ENCODE measurements around the gene CFAP57.

CFAP57 gene

DNA sequence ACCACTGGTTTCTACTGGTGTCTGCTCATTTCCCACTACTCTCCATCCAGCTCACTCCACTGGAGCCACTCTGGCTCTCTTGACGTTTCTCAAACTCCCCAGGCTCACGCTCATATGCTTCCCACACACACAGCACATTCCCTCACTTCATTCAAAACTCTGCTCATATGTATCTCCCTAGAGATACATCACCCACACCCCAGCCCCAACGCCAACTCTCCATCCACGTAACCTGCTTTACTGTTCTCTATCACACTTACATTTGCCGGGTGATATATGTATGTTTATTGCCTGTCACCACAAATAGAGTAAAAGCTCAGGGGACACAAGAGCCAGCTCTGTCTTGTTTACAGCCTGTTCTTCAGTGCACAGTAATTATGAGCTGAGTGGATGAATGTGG, 22.2 kb upstream of the CFAP57 start:
- H3K36me3 ChIP-seq (ENCODE audit: insufficient read depth, insufficient read length, low read length), result peaks cover 6% of the 10 kb centered on the region
- no peaks in the 10 kb centered on the region for H3K9me3 ChIP-seq (ENCODE audit: insufficient read depth, low read length)
- no peak for TF ChIP-seq YY1 (IDR thresholded peaks at IDR 0.05; ENCODE audit: insufficient read depth, insufficient read length)
- TF ChIP-seq ZNF274 (IDR thresholded peaks at IDR 0.05; ENCODE audit: low read depth, low read length), result no peak
- TF ChIP-seq SUZ12 (IDR thresholded peaks at IDR 0.05; ENCODE audit: extremely low read depth, insufficient read depth, insufficient read length), result no peak
- DNase-seq (ENCODE audit: low read depth, low spot score), result no peak
- no peak overlapping the region for H3K9ac ChIP-seq (ENCODE audit: insufficient read length, low read depth)
- H3K4me3 ChIP-seq (ENCODE audit: insufficient read length, low read depth), result no peak overlapping the region
- no peaks in the 10 kb centered on the region for H3K27me3 ChIP-seq (ENCODE audit: insufficient read depth, insufficient read length)
- no peaks in the 10 kb centered on the region for H3K4me1 ChIP-seq (ENCODE audit: insufficient read depth, insufficient read length)

DNA sequence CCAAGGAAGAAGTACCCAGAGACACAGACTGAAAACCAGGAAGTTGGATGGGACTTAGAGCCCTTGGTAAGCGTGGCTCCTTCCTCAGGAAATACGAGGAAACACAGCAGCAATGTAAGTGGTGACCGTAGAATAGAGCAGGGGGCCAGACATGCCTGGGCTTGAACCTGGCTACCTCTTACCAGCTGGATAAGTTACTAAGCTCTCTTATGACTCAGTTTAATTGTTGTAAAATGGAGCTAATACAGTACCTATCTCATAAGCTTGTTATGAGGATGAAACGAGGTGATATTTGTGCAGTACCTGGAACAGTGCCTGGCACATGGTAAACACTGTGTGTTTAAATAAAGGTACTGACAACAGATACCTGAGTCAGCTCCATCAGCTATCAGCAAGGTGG, 19.3 kb upstream of the CFAP57 start:
- Histone ChIP-seq H3K36me3 (ENCODE audit: insufficient read depth, insufficient read length, low read length) (no peaks in the 10 kb centered on the region), H3K4me3 (ENCODE audit: insufficient read length, low read depth) (no peak overlapping the region), H3K9ac (ENCODE audit: insufficient read length, low read depth) (no peak overlapping the region), H3K4me1 (ENCODE audit: insufficient read depth, insufficient read length) (no peaks in the 10 kb centered on the region), H3K9me3 (ENCODE audit: insufficient read depth, low read length) (no peaks in the 10 kb centered on the region), H3K27me3 (ENCODE audit: insufficient read depth, insufficient read length) (no peaks in the 10 kb centered on the region)
- TF ChIP-seq SUZ12 (IDR thresholded peaks at IDR 0.05; ENCODE audit: extremely low read depth, insufficient read depth, insufficient read length) (no peak), ZNF274 (IDR thresholded peaks at IDR 0.05; ENCODE audit: low read depth, low read length) (no peak), YY1 (IDR thresholded peaks at IDR 0.05; ENCODE audit: insufficient read depth, insufficient read length) (no peak)
- DNase-seq (ENCODE audit: low read depth, low spot score), result no peak

DNA sequence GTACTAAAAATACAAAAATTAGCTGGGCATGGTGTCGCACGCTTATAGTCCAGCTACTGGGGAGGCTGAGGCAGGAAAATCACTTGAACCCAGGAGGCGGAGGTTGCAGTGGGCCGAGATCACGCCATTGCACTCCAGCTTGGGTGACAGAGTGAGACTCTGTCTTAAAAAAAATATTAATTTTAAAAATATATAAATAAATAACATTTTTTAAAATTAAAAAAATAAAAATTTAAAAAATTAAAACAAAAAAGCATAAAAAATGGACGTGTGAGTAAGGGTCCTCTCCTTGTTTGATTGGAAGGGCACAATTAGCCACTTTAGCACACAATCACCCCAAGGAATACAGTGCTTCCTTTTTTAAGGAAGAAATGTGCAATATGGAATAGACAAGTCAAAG, 18.7 kb upstream of the CFAP57 start:
- no peaks in the 10 kb centered on the region for H3K4me1 ChIP-seq (ENCODE audit: insufficient read depth, insufficient read length)
- H3K9ac ChIP-seq (ENCODE audit: insufficient read length, low read depth), result no peak overlapping the region
- H3K27me3 ChIP-seq (ENCODE audit: insufficient read depth, insufficient read length), result no peaks in the 10 kb centered on the region
- H3K9me3 ChIP-seq (ENCODE audit: insufficient read depth, low read length), result no peaks in the 10 kb centered on the region
- no peak for DNase-seq (ENCODE audit: low read depth, low spot score)
- H3K36me3 ChIP-seq (ENCODE audit: insufficient read depth, insufficient read length, low read length), result no peaks in the 10 kb centered on the region
- TF ChIP-seq SUZ12 (IDR thresholded peaks at IDR 0.05; ENCODE audit: extremely low read depth, insufficient read depth, insufficient read length) (no peak), ZNF274 (IDR thresholded peaks at IDR 0.05; ENCODE audit: low read depth, low read length) (no peak), YY1 (IDR thresholded peaks at IDR 0.05; ENCODE audit: insufficient read depth, insufficient read length) (no peak)
- H3K4me3 ChIP-seq (ENCODE audit: insufficient read length, low read depth), result no peak overlapping the region

DNA sequence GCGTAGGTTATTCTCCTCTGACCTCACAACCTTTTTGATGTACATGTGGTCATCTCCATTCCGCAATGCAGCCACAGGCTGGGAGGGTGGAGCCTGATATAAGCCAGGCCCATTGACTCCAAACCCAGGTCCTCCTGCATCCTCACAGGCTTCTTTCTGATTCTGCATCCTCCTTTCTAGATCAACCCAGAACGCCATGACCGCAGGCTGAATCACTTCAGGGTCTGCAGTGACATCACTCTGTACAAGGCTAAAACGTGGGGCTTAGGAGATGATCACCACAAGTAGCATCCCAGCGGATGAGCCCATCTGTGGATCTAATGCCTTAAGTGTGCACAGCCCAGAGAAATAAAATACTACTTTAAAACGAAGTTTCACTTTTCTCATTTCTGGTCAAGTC, 16.1 kb upstream of the CFAP57 start:
- TF ChIP-seq SUZ12 (IDR thresholded peaks at IDR 0.05; ENCODE audit: extremely low read depth, insufficient read depth, insufficient read length) (no peak), YY1 (IDR thresholded peaks at IDR 0.05; ENCODE audit: insufficient read depth, insufficient read length) (no peak), ZNF274 (IDR thresholded peaks at IDR 0.05; ENCODE audit: low read depth, low read length) (no peak)
- Histone ChIP-seq H3K9me3 (ENCODE audit: insufficient read depth, low read length) (no peaks in the 10 kb centered on the region), H3K27me3 (ENCODE audit: insufficient read depth, insufficient read length) (no peaks in the 10 kb centered on the region), H3K9ac (ENCODE audit: insufficient read length, low read depth) (no peak overlapping the region), H3K4me1 (ENCODE audit: insufficient read depth, insufficient read length) (no peaks in the 10 kb centered on the region), H3K4me3 (ENCODE audit: insufficient read length, low read depth) (no peak overlapping the region), H3K36me3 (ENCODE audit: insufficient read depth, insufficient read length, low read length) (no peaks in the 10 kb centered on the region)
- no peak for DNase-seq (ENCODE audit: low read depth, low spot score)

DNA sequence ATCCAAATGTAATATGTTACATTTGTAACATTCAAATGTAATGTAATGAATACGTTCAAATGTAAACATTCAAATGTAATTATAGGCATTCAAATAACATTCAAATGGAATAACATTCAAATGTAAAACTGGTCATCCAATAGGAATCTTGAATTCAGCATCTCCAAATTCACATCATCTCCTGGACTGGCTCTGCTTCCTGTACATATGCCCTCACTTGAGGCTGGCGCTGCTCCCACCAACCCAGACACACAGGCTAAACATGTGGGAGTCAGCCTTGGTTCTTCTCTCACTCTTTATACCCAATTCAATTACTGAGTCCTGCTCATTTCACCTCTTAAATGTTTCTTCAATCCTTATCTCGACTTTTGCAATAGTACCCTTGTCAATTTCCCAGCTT, 7.0 kb upstream of the CFAP57 start:
- Histone ChIP-seq H3K27me3 (ENCODE audit: insufficient read depth, insufficient read length) (no peaks in the 10 kb centered on the region), H3K9me3 (ENCODE audit: insufficient read depth, low read length) (no peaks in the 10 kb centered on the region), H3K9ac (ENCODE audit: insufficient read length, low read depth) (no peak overlapping the region), H3K36me3 (ENCODE audit: insufficient read depth, insufficient read length, low read length) (peaks cover 75% of the 10 kb centered on the region), H3K4me3 (ENCODE audit: insufficient read length, low read depth) (no peak overlapping the region), H3K4me1 (ENCODE audit: insufficient read depth, insufficient read length) (no peaks in the 10 kb centered on the region)
- no peak for DNase-seq (ENCODE audit: low read depth, low spot score)
- no peak for TF ChIP-seq SUZ12 (IDR thresholded peaks at IDR 0.05; ENCODE audit: extremely low read depth, insufficient read depth, insufficient read length)
- no peak for TF ChIP-seq ZNF274 (IDR thresholded peaks at IDR 0.05; ENCODE audit: low read depth, low read length)
- TF ChIP-seq YY1 (IDR thresholded peaks at IDR 0.05; ENCODE audit: insufficient read depth, insufficient read length), result no peak

DNA sequence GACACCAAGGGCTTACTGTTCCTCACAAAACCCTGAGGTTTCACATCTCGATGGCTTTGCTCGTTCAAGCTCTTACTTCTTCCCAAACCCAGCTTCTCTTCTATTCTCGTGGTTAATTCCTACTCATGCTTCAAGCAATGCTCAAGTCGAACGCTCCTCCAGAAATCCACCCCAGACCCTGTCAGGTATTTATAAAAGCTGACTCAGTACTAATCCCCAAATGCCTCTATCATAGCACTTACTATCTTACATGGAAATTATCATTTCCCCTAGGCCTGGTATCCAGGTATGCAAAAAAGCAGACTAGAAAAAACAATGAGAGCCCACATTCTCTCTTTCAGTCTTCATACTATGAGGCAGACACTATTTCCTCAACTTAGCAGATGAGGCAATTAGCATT, 6.4 kb upstream of the CFAP57 start:
- H3K27me3 ChIP-seq (ENCODE audit: insufficient read depth, insufficient read length), result no peaks in the 10 kb centered on the region
- H3K36me3 ChIP-seq (ENCODE audit: insufficient read depth, insufficient read length, low read length), result peaks cover 81% of the 10 kb centered on the region
- TF ChIP-seq YY1 (IDR thresholded peaks at IDR 0.05; ENCODE audit: insufficient read depth, insufficient read length) (no peak), ZNF274 (IDR thresholded peaks at IDR 0.05; ENCODE audit: low read depth, low read length) (no peak), SUZ12 (IDR thresholded peaks at IDR 0.05; ENCODE audit: extremely low read depth, insufficient read depth, insufficient read length) (no peak)
- no peak overlapping the region for H3K4me3 ChIP-seq (ENCODE audit: insufficient read length, low read depth)
- no peaks in the 10 kb centered on the region for H3K9me3 ChIP-seq (ENCODE audit: insufficient read depth, low read length)
- DNase-seq (ENCODE audit: low read depth, low spot score), result no peak
- H3K4me1 ChIP-seq (ENCODE audit: insufficient read depth, insufficient read length), result no peaks in the 10 kb centered on the region
- no peak overlapping the region for H3K9ac ChIP-seq (ENCODE audit: insufficient read length, low read depth)

DNA sequence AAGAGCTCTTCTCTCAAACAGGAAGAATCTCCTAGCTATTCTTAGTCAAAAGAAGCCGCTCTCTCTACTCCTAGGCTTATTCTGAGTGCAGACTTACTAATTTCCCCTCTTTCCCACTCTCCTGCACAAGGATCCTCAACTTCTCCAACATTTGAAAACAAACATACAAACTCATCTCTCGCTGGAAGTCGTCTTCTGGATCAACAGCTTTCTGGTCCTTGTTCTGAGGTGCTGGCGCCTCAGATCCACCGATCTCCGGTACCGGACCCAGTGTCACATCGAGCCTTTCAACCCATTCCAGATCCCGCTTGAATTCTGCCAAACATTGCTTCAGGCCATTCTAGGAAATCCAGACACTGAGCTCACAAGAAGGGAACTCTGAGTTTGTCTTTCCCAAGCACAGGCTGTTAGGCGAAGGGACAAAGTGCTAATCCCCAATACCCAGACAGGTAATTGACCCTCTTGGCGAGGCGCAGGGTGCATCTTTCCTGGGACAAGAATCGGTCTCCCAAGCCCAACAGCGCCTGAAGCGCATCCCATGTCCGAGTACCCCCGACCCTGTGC, 736 bp upstream of the CFAP57 start:
- DNase-seq (ENCODE audit: low read depth, low spot score), result no peak

More for the DNA sequence above, 736 bp upstream of the CFAP57 start:
- peak overlapping the region; percentile 96 for H3K4me3 ChIP-seq (ENCODE audit: insufficient read length, low read depth)
- H3K9ac ChIP-seq (ENCODE audit: insufficient read length, low read depth), result peak overlapping the region; percentile 98
- H3K9me3 ChIP-seq (ENCODE audit: insufficient read depth, low read length), result peaks cover 14% of the 10 kb centered on the region
- H3K27me3 ChIP-seq (ENCODE audit: insufficient read depth, insufficient read length), result peaks cover 8% of the 10 kb centered on the region
- no peaks in the 10 kb centered on the region for H3K4me1 ChIP-seq (ENCODE audit: insufficient read depth, insufficient read length)
- H3K36me3 ChIP-seq (ENCODE audit: insufficient read depth, insufficient read length, low read length), result peaks cover 46% of the 10 kb centered on the region
- TF ChIP-seq SUZ12 (IDR thresholded peaks at IDR 0.05; ENCODE audit: extremely low read depth, insufficient read depth, insufficient read length) (no peak), YY1 (IDR thresholded peaks at IDR 0.05; ENCODE audit: insufficient read depth, insufficient read length) (no peak), ZNF274 (IDR thresholded peaks at IDR 0.05; ENCODE audit: low read depth, low read length) (no peak)
